GM19328 (cell line): ENCODE measurements around the gene AGBL1.
"Not testable (repeated sequence)": the region's sequence is repeated elsewhere in the genome, so short reads cannot be mapped to it uniquely, and the experiment has no call there.

Experiments
- ATAC-seq: cut with Tn5 transposase; IDR thresholded peaks from one replicate; pipeline ENCODE4 v1.9.1; 2021; ENCODE audit warnings: mild to moderate bottlenecking, moderate library complexity; ENCODE audit not compliant: unreplicated experiment

Gene AGBL1

GRCh38 chr15:86493884-86494283 lies 414.2 kb downstream of the AGBL1 start:
- ATAC-seq, result no peak

GRCh38 chr15:86494475-86494874 lies 414.8 kb downstream of the AGBL1 start:
- no peak for ATAC-seq

GRCh38 chr15:86502301-86502700 lies 422.6 kb downstream of the AGBL1 start:
- no peak for ATAC-seq

GRCh38 chr15:86505951-86506350 lies 426.3 kb downstream of the AGBL1 start:
- ATAC-seq, result no peak

- no peak for ATAC-seq
These were observed 426.7 kb downstream of the AGBL1 start for GRCh38 chr15:86506401-86506800.

- no peak for ATAC-seq
These were observed 436.0 kb downstream of the AGBL1 start for GRCh38 chr15:86515625-86516024.

GRCh38 chr15:86522721-86523120 lies 443.1 kb downstream of the AGBL1 start:
- no peak for ATAC-seq

GRCh38 chr15:86526938-86527690 lies 447.4 kb downstream of the AGBL1 start:
- no peak for ATAC-seq

GRCh38 chr15:86528094-86528493 lies 448.4 kb downstream of the AGBL1 start:
- ATAC-seq, result not testable (repeated sequence)

GRCh38 chr15:86538141-86538540 lies 458.5 kb downstream of the AGBL1 start:
- ATAC-seq, result no peak

- no peak for ATAC-seq
These were observed 461.3 kb downstream of the AGBL1 start for GRCh38 chr15:86540840-86541467.

GRCh38 chr15:86541540-86541939 lies 461.9 kb downstream of the AGBL1 start:
- no peak for ATAC-seq

- no peak for ATAC-seq
These were observed 470.4 kb downstream of the AGBL1 start for GRCh38 chr15:86550075-86550474.

- no peak for ATAC-seq
These were observed 473.4 kb downstream of the AGBL1 start for GRCh38 chr15:86553108-86553507.

GRCh38 chr15:86555098-86555497 lies 475.4 kb downstream of the AGBL1 start:
- no peak for ATAC-seq

GRCh38 chr15:86555939-86556338 lies 476.3 kb downstream of the AGBL1 start:
- ATAC-seq, result no peak

GRCh38 chr15:86556396-86557017 lies 476.8 kb downstream of the AGBL1 start:
- no peak for ATAC-seq

- no peak for ATAC-seq
These were observed 477.4 kb downstream of the AGBL1 start for GRCh38 chr15:86557018-86557550.

- ATAC-seq, result no peak
These were observed 478.6 kb downstream of the AGBL1 start for GRCh38 chr15:86558252-86558651.

- no peak for ATAC-seq
These were observed 479.0 kb downstream of the AGBL1 start for GRCh38 chr15:86558686-86559085.

GRCh38 chr15:86568378-86568777 lies 488.7 kb downstream of the AGBL1 start:
- ATAC-seq, result no peak

GRCh38 chr15:86570738-86571137 lies 491.1 kb downstream of the AGBL1 start:
- ATAC-seq, result no peak
